Measurements from ENCODE around the gene RAPH1.
A peak's percentile ranks its signal among the peaks of the same experiment; 100 is the strongest.

RAPH1 gene

DNA sequence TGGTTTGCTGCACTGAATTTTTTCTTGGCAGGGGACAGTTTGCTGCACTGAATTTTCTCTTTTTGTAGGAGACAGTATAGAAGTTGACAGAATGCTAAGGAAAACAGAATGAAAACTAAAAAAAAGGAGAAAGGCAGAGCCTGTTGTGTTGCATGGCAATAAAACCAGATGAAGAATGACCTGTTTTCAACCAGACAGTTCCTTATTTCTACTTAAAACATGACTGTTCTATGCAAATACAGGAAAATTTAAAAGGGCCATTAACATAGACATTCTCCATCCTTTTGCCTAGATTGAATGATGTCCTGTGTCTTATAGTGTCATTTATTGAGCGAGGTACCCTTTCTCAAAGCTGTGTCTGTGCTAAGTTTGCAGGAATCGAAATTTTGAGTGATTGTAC is 173.6 kb downstream of the RAPH1 start:
- no peak for TF ChIP-seq Cebpa-rat (IDR thresholded peaks at IDR 0.05)
- Histone ChIP-seq H3K4me1 (peaks cover 0 to 24% (median 0%) of the 10 kb centered on the region in 10 experiments; a peak in 6 of 20 replicates), H3K27ac (no peak overlapping the region), H3K36me3 (peaks cover 9 to 34% (median 17%) of the 10 kb centered on the region in 11 experiments; a peak in 17 of 22 replicates), H4K20me1 (peaks cover 3 to 36% (median 17%) of the 10 kb centered on the region in 11 experiments; a peak in 15 of 22 replicates), H3K4me3 (no peak overlapping the region), H3K27me3 (no peaks in the 10 kb centered on the region), H3K4me2 (peak overlapping the region in 2 of 11 experiments; percentile 23 to 58; a peak in 4 of 22 replicates), H3K9me3 (replicated peaks in 1 of 11) (peaks cover 0 to 14% (median 7%) of the 10 kb centered on the region in 11 experiments; a peak in 8 of 22 replicates), H3K9ac (no peak overlapping the region)

DNA sequence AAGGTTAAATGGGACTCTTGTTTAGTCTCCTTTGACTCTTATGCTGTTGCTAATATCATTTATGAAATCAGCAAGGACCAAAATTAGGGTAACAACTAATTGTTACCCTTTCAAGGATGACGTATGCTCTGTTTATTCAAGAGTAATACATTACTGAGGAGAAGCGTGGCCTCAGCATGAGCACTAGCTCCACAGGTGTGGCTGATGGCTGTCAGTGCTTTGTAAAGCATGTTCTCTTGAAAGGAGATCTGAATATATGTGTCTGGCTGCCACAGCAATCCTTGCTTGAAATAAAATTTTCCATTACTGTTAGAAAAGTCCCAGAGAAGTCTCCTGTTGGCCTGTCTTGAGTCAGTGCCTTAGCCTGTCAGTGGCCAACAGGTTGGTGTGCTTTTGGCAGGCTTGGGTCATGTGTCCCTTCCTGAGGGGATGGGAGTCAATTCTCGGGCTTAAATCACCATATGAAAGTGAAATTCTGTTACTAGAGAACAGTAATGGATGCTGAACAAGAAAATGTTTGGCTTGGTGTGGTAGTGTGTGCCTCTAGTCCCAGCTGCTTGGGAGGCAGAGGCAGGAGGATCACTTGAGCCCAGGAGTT is 174.2 kb downstream of the RAPH1 start:
- no peak for TF ChIP-seq Cebpa-rat (IDR thresholded peaks at IDR 0.05)
- H4K20me1 ChIP-seq: peaks cover 3 to 36% (median 17%) of the 10 kb centered on the region in 11 experiments; a peak in 15 of 22 replicates
- H3K36me3 ChIP-seq: peaks cover 9 to 39% (median 21%) of the 10 kb centered on the region in 11 experiments; a peak in 15 of 22 replicates
- no peaks in the 10 kb centered on the region for H3K27me3 ChIP-seq
- H3K9me3 ChIP-seq (replicated peaks in 1 of 11): peaks cover 0 to 14% (median 7%) of the 10 kb centered on the region in 11 experiments; a peak in 8 of 22 replicates
- H3K27ac ChIP-seq: no peak overlapping the region
- no peak overlapping the region for H3K4me3 ChIP-seq
- peaks cover 0 to 22% (median 0%) of the 10 kb centered on the region in 10 experiments; a peak in 6 of 20 replicates for H3K4me1 ChIP-seq
- no peak overlapping the region for H3K9ac ChIP-seq
- H3K4me2 ChIP-seq: peak overlapping the region in 2 of 11 experiments; percentile 23 to 58; a peak in 4 of 22 replicates

DNA sequence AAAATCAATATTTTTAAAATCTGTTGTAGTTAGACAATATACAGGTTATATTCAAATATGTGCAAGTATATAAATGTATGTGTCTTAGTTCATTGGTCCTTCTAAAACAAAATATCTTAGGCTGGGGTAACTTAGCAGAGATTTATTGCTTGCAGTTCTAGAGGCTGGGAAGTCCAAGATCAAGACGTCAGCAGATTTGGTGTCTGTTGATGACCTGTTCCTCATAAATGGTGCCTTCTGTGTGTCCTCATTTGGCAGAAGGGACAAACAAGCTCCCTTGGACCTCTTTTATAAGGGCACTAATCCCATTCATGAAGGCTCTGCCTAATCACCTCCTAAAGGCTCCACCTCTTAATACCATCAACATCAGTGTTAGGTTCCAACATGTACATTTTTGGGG is 175.7 kb downstream of the RAPH1 start:
- H4K20me1 ChIP-seq: peaks cover 3 to 33% (median 20%) of the 10 kb centered on the region in 11 experiments; a peak in 16 of 22 replicates
- peaks cover 0 to 14% (median 7%) of the 10 kb centered on the region in 11 experiments; a peak in 8 of 22 replicates for H3K9me3 ChIP-seq (replicated peaks in 1 of 11)
- peaks cover 14 to 52% (median 32%) of the 10 kb centered on the region in 11 experiments; a peak in 19 of 22 replicates for H3K36me3 ChIP-seq
- no peak overlapping the region for H3K27ac ChIP-seq
- TF ChIP-seq Cebpa-rat (IDR thresholded peaks at IDR 0.05): no peak
- no peak overlapping the region for H3K9ac ChIP-seq
- H3K4me3 ChIP-seq: no peak overlapping the region
- no peak overlapping the region for H3K4me2 ChIP-seq
- H3K4me1 ChIP-seq: peaks cover 0 to 22% (median 0%) of the 10 kb centered on the region in 10 experiments; a peak in 6 of 20 replicates
- H3K27me3 ChIP-seq: no peaks in the 10 kb centered on the region

DNA sequence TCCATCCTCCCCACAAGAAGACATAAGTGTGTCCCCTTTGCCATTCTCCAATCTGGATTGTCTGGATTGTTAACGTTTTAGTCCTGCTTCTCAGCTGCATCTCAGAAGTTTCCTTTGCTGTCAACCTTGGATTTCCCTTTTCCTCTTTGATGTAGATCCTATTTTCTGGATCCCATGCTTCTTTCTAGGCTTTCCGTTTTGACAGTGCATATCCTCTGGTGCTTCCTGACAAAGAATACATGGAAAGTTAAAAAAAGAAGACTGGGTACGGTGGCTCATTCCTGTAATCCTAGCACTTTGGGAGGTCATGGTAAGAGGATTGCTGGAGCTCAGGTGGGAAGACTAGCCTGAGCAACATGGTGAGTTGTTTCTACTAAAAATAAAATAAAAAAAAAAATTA is 180.1 kb downstream of the RAPH1 start:
- H3K36me3 ChIP-seq: peaks cover 25 to 80% (median 37%) of the 10 kb centered on the region in 11 experiments
- peaks cover 0 to 26% (median 3%) of the 10 kb centered on the region in 11 experiments; a peak in 6 of 22 replicates for H4K20me1 ChIP-seq
- H3K9ac ChIP-seq: no peak overlapping the region
- H3K4me1 ChIP-seq: peaks cover 0 to 9% (median 4%) of the 10 kb centered on the region in 10 experiments; a peak in 7 of 20 replicates
- H3K4me3 ChIP-seq: no peak overlapping the region
- peaks cover 0 to 14% (median 8%) of the 10 kb centered on the region in 11 experiments; a peak in 13 of 22 replicates for H3K9me3 ChIP-seq (replicated peaks in 1 of 11)
- H3K4me2 ChIP-seq: no peak overlapping the region
- no peak for TF ChIP-seq Cebpa-rat (IDR thresholded peaks at IDR 0.05)
- H3K27me3 ChIP-seq: no peaks in the 10 kb centered on the region
- H3K27ac ChIP-seq: no peak overlapping the region

DNA sequence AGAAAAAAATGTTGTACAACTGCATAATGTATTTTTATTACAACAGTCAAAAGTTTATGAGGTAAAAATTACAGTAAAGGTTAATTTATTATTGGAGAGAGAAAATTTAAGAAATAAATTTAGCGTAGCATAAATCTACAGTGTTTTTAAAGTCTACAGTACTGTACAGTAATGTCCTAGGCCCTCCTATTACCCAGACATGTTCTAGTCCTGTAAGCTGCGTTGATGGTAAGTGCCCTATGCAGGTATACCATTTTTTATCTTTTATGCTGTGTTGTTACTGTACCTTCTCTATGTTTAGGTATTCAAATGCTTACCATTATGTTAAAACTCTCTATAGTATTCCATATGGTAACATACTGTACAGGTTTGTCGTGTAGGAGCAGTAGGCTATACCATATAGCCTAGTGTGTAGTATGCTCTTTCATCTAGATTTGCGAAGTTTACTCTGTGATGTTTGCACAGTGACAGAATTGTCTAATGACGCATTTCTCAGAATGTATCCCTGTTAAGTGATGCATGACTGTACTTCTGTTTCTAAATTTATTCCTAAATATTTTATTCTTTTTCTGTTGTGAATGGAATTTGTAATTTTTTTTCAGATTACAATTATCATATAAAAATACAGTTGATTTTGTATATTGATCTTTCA is 182.4 kb downstream of the RAPH1 start:
- Histone ChIP-seq H3K4me2 (no peak overlapping the region; a peak in 1 of 22 replicates), H3K9ac (no peak overlapping the region), H3K9me3 (replicated peaks in 1 of 11) (peaks cover 0 to 14% (median 7%) of the 10 kb centered on the region in 11 experiments; a peak in 10 of 22 replicates), H3K27me3 (no peaks in the 10 kb centered on the region), H3K4me3 (no peak overlapping the region), H3K4me1 (peaks cover 0 to 9% (median 4%) of the 10 kb centered on the region in 10 experiments; a peak in 7 of 20 replicates), H4K20me1 (peaks cover 0 to 30% (median 6%) of the 10 kb centered on the region in 11 experiments; a peak in 8 of 22 replicates), H3K36me3 (peaks cover 20 to 72% (median 36%) of the 10 kb centered on the region in 11 experiments; a peak in 21 of 22 replicates), H3K27ac (no peak overlapping the region)
- TF ChIP-seq Cebpa-rat (IDR thresholded peaks at IDR 0.05): no peak

DNA sequence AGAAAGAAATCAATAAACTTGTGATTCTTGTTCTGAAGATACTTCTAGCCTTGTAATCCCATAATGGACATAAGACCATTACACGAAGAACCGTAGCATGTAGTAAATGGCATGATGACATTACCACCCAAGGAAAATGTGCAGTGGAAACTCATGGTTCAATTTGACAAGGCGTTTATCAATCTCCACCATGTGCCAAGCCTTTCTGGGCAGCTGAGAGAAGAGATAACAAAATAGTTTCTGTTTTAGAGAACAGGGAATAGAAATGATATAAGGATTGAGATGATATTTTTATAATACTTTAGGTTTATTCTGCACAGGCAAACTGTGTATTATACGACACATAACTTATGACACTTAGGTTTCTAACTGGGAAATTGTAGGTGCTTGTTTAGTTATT is 187.7 kb downstream of the RAPH1 start:
- Histone ChIP-seq H3K9ac (no peak overlapping the region), H3K4me1 (peaks cover 0 to 3% (median 0%) of the 10 kb centered on the region in 10 experiments; a peak in 1 of 20 replicates), H3K27ac (no peak overlapping the region), H3K4me3 (no peak overlapping the region), H3K4me2 (no peak overlapping the region), H3K27me3 (no peaks in the 10 kb centered on the region), H3K36me3 (peaks cover 24 to 78% (median 56%) of the 10 kb centered on the region in 11 experiments), H4K20me1 (peaks cover 0 to 23% (median 0%) of the 10 kb centered on the region in 11 experiments; a peak in 8 of 22 replicates), H3K9me3 (replicated peaks in 1 of 11) (peaks cover 0 to 30% (median 20%) of the 10 kb centered on the region in 11 experiments; a peak in 14 of 22 replicates)
- TF ChIP-seq Cebpa-rat (IDR thresholded peaks at IDR 0.05): no peak

DNA sequence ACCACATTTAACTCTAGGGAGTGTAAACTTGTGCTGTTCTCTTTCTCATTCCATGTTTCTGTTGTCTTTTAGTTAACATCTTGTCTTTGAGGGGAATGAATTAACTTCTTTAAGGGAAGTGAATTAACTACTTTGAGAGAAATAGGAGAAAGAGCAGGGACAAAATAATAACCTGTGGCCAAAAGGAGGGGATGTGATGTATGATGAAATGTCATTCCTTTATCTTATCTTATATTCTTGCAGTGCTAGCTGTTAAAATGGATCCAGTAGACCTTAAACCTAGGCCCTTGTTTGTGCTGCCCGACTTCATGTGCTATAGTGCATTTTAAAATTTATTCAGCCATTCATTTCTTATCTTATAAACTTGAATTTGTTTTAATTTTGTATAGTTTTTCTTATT is 188.5 kb downstream of the RAPH1 start:
- Histone ChIP-seq H3K27me3 (no peaks in the 10 kb centered on the region), H4K20me1 (peaks cover 0 to 17% (median 0%) of the 10 kb centered on the region in 11 experiments; a peak in 10 of 22 replicates), H3K9ac (no peak overlapping the region), H3K4me1 (peaks cover 0 to 3% (median 0%) of the 10 kb centered on the region in 10 experiments; a peak in 1 of 20 replicates), H3K9me3 (replicated peaks in 1 of 11) (peaks cover 0 to 30% (median 20%) of the 10 kb centered on the region in 11 experiments; a peak in 14 of 22 replicates), H3K4me2 (no peak overlapping the region), H3K27ac (no peak overlapping the region), H3K4me3 (no peak overlapping the region), H3K36me3 (peaks cover 22 to 77% (median 54%) of the 10 kb centered on the region in 11 experiments)
- TF ChIP-seq Cebpa-rat (IDR thresholded peaks at IDR 0.05): no peak

DNA sequence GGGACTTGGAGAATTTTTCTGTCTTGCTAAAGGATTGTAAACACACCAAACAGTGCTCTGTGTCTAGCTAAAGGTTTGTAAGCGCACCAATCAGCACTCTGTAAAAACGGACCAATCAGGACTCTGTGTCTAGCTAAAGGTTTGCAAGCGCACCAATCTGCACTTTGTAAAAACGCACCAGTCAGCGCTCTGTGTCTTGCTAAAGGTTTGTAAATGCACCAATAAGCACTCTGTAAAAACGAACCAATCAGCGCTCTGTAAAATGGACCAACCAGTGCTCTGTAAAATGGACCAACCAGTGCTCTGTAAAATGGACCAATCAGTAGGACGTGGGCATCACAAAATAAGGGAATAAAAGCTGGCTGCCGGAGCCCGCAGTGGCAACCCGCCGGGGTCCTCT is 190.4 kb downstream of the RAPH1 start:
- no peak for TF ChIP-seq Cebpa-rat (IDR thresholded peaks at IDR 0.05)
- Histone ChIP-seq H3K4me1 (peaks cover 0 to 21% (median 0%) of the 10 kb centered on the region in 10 experiments; a peak in 6 of 20 replicates), H3K4me2 (no peak overlapping the region), H3K9me3 (replicated peaks in 1 of 11) (peaks cover 0 to 24% (median 19%) of the 10 kb centered on the region in 11 experiments; a peak in 12 of 22 replicates), H3K9ac (no peak overlapping the region), H3K36me3 (peaks cover 17 to 63% (median 51%) of the 10 kb centered on the region in 11 experiments), H4K20me1 (peaks cover 0 to 28% (median 13%) of the 10 kb centered on the region in 11 experiments; a peak in 11 of 22 replicates), H3K27me3 (no peaks in the 10 kb centered on the region), H3K27ac (no peak overlapping the region), H3K4me3 (no peak overlapping the region)
